Naive B cell (primary cell): ENCODE measurements around the gene FREY1. TPM values are rescaled to one million over a fixed set of nuclear protein-coding genes. Genes with fewer than 3 reads are reported as not detected.

Experiments used
- ATAC-seq, 2 donors: fragments of 150-1000 bp; cut with Tn5 transposase; 2 replicates each; pipeline ENCODE4 v1.10.0; 2021; ENCODE audit warnings: low read depth in 2 of 2, mild to moderate bottlenecking in 2 of 2, moderate library complexity in 2 of 2
- DNase-seq: peaks from one replicate; pipeline ENCODE4 v3.0.0; 2022
- H3K27ac Mint-ChIP-seq, 6 donors: one replicate each; pipeline ENCODE4 v1.8.0; 2020 to 2022; ENCODE audit warnings: mild to moderate bottlenecking in 6 of 6, mixed read lengths in 6 of 6, moderate library complexity in 5 of 6, inconsistent platforms in 2 of 6
- H3K27me3 Mint-ChIP-seq, 3 donors: one replicate each; pipeline ENCODE4 v1.8.0; 2021 to 2022; ENCODE audit warnings: mixed read lengths in 3 of 3, mild to moderate bottlenecking in 1 of 3
- H3K36me3 Mint-ChIP-seq, 2 donors: one replicate each; pipeline ENCODE4 v1.8.0; 2020 to 2022; ENCODE audit warnings: mixed read lengths in 2 of 2, inconsistent platforms in 1 of 2, mild to moderate bottlenecking in 1 of 2
- H3K4me1 Mint-ChIP-seq, 3 donors: one replicate each; pipeline ENCODE4 v1.8.0; 2020 to 2022; ENCODE audit warnings: mixed read lengths in 3 of 3, inconsistent platforms in 1 of 3, mild to moderate bottlenecking in 1 of 3, moderate library complexity in 1 of 3
- H3K4me3 Mint-ChIP-seq, 8 donors: one replicate each; pipeline ENCODE4 v1.8.0; 2020 to 2022; ENCODE audit warnings: mild to moderate bottlenecking in 8 of 8, mixed read lengths in 8 of 8, moderate library complexity in 8 of 8, inconsistent platforms in 2 of 8
- H3K9me3 Mint-ChIP-seq, 7 donors: one replicate each; pipeline ENCODE4 v1.8.0; 2020 to 2022; ENCODE audit warnings: mixed read lengths in 7 of 7, mild to moderate bottlenecking in 5 of 7, inconsistent platforms in 2 of 7, moderate library complexity in 1 of 7
- polyA plus RNA-seq, 6 donors: library from polyadenylated mRNA; unstranded; fragments of 300-500 nt; fragmentation: Illumina TruSeq; gene quantifications; one replicate each; pipeline ENCODE4 v1.2.3, GENCODE V29; 2021; ENCODE audit warnings: low read depth in 6 of 6

FREY1 gene
- polyA plus RNA-seq, 6 donors from 2014 or later, result not detected

DNA sequence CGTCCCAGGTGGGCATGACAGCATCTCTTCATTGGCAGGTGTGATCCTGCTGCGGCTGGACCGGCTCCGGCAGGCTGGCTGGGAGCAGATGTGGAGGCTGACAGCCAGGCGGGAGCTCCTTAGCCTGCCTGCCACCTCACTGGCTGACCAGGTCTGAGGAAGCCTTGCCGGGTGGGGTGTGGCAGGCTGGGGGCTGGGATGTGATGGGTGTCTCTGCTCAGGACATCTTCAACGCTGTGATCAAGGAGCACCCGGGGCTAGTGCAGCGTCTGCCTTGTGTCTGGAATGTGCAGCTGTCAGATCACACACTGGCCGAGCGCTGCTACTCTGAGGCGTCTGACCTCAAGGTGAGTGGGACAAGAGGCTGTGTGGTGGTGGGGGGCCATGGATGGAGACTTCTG, 18.9 kb upstream of the FREY1 start:
- no peaks in the 10 kb centered on the region for H3K9me3 Mint-ChIP-seq
- peak overlapping the region in 3 of 6 donors; percentile 7 to 96 (median 93) for H3K27ac Mint-ChIP-seq
- H3K4me3 Mint-ChIP-seq, result peak overlapping the region in 6 of 8 donors; percentile 47 to 99 (median 83)
- peaks cover 50 to 76% (median 69%) of the 10 kb centered on the region in 3 donors for H3K4me1 Mint-ChIP-seq
- peaks cover 6 to 11% of the 10 kb centered on the region in 2 donors for H3K36me3 Mint-ChIP-seq
- DNase-seq (no peak), ATAC-seq (no peak)
- H3K27me3 Mint-ChIP-seq, result no peaks in the 10 kb centered on the region

DNA sequence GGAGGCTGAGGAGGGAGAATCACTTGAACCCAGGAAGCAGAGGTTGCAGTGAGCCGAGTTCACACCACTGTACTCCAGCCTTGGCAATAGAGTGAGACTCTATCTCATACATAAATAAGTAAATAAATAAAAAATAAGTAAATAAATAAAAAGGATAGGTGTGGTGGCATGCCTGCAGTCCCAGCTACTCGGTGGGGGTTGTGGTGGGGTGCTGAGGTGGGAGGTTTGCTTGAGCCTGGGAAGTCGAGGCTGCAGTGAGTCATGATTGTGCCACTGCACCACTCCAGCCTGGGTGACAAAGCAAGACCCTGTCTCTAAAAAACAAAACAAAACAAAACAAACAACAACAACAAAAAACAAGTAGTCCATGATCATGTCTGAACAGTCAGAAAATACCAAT, 18.5 kb upstream of the FREY1 start:
- H3K9me3 Mint-ChIP-seq, result no peaks in the 10 kb centered on the region

DNA sequence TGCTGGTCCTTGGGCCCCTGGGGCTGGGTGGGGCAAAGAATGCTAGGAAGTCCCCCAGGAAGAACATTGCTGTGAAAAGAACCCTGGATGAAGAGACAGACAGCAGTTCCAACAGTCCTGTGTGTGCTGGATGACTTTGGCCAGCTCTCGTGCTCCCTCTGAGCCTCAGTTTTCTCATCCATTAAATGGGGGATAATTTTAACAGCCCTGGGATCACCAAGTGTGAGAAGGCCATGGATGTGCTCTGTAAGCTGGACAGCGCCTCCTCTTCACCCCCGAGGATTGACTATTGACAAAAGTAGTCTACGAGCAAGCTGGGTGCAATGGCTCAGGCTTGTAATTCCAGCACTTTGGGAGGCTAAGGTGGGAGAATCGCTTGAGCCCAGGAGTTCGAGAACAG, 17.9 kb upstream of the FREY1 start:
- H3K27me3 Mint-ChIP-seq, result no peaks in the 10 kb centered on the region
- H3K27ac Mint-ChIP-seq, result peak overlapping the region in 5 of 6 donors; percentile 56 to 97 (median 84)
- peaks cover 0 to under 1% of the 10 kb centered on the region in 2 donors for H3K36me3 Mint-ChIP-seq
- no peak for ATAC-seq
- no peaks in the 10 kb centered on the region for H3K9me3 Mint-ChIP-seq
- H3K4me1 Mint-ChIP-seq, result peaks cover 46 to 80% (median 69%) of the 10 kb centered on the region in 3 donors
- DNase-seq, result no peak
- peak overlapping the region; percentile 93 to 99 (median 96) for H3K4me3 Mint-ChIP-seq

More for the DNA sequence above, 18.5 kb upstream of the FREY1 start:
- peak overlapping the region in 7 of 8 donors; percentile 53 to 99 (median 96) for H3K4me3 Mint-ChIP-seq
- H3K36me3 Mint-ChIP-seq, result peaks cover 6 to 7% of the 10 kb centered on the region in 2 donors
- H3K27ac Mint-ChIP-seq, result peak overlapping the region in 5 of 6 donors; percentile 56 to 96 (median 84)
- no peaks in the 10 kb centered on the region for H3K27me3 Mint-ChIP-seq
- DNase-seq (no peak), ATAC-seq (no peak)
- H3K4me1 Mint-ChIP-seq, result peaks cover 46 to 80% (median 69%) of the 10 kb centered on the region in 3 donors

DNA sequence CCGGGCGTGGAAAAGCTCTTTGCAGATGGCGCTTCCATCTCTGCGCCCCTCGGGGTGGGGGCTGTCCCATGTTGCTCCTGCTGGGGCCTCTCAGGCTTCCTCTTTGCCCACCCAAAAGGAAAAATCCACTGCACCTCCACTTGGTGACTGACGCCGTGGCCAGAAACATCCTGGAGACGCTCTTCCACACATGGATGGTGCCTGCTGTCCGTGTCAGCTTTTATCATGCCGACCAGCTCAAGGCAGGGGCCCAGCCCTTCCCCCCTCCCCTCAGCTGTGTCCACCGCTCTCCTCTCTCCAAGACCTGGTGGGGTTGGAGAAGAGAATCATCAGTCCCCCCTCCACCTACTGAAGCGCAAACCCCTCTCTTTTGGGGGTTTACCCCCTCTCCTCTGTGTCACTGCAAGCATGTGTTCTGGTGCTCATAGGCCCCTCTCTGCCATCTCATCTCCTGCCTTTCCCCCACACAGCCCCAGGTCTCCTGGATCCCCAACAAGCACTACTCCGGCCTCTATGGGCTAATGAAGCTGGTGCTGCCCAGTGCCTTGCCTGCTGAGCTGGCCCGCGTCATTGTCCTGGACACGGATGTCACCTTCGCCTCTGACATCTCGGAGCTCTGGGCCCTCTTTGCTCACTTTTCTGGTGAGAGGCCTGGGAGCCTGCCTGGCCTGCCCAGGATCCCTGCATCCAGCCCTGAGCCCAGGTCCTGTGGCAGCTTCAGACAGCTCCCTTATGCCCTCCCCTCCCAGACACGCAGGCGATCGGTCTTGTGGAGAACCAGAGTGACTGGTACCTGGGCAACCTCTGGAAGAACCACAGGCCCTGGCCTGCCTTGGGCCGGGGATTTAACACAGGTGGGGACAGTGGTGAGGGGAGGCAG, 17.2 kb upstream of the FREY1 start:
- Mint-ChIP-seq H3K4me3 (peak overlapping the region; percentile 93 to 99 (median 96)), H3K36me3 (no peaks in the 10 kb centered on the region), H3K4me1 (peaks cover 51 to 81% (median 76%) of the 10 kb centered on the region in 3 donors), H3K27me3 (no peaks in the 10 kb centered on the region), H3K9me3 (no peaks in the 10 kb centered on the region), H3K27ac (peak overlapping the region; percentile 90 to 98 (median 96))
- ATAC-seq (no peak), DNase-seq (no peak)

DNA sequence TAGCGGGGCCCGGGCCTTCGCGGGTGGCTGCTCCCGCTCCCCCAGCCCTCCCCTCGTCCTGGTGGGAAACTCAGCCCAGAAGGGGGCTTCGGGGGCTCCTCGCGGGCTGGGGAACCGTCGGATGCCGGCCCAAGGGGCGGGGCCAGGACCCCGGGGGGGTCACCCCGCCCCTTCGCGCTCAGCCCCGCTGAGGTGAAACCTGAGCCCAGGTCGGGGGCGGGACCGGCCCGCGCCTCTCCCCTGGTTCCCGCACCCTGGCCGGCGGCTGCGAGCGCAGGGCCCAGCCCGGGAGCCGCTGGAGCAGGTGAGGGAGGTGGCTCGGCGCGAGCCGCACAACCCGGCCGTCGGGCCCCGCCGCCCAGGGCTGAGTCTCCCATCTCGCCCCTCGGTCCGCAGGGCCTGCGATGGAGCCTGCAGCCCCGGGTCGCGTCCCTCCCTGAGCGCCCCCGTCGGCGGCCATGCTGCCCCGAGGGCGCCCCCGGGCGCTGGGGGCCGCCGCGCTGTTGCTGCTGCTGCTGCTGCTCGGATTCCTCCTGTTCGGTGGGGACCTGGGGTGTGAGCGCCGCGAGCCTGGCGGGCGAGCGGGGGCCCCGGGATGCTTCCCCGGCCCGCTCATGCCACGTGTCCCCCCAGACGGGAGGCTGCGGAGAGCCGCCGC, 15.5 kb upstream of the FREY1 start, which contains the start of gene LARGE2:
TSS of gene LARGE2 (plus strand) at position 232 of the 658 bp plus-strand sequence. CDS start at position 459, 227 bp downstream.
- Mint-ChIP-seq H3K36me3 (no peaks in the 10 kb centered on the region), H3K4me3 (peak within 1 kb of the TSS; percentile 93 to 99 (median 97)), H3K27me3 (no peaks in the 10 kb centered on the region), H3K9me3 (no peaks in the 10 kb centered on the region), H3K4me1 (peaks cover 47 to 82% (median 80%) of the 10 kb centered on the region in 3 donors), H3K27ac (peak within 1 kb of the TSS; percentile 89 to 97 (median 94))
- ATAC-seq (peak; percentile 5 to 13), DNase-seq (peak; percentile 50)

DNA sequence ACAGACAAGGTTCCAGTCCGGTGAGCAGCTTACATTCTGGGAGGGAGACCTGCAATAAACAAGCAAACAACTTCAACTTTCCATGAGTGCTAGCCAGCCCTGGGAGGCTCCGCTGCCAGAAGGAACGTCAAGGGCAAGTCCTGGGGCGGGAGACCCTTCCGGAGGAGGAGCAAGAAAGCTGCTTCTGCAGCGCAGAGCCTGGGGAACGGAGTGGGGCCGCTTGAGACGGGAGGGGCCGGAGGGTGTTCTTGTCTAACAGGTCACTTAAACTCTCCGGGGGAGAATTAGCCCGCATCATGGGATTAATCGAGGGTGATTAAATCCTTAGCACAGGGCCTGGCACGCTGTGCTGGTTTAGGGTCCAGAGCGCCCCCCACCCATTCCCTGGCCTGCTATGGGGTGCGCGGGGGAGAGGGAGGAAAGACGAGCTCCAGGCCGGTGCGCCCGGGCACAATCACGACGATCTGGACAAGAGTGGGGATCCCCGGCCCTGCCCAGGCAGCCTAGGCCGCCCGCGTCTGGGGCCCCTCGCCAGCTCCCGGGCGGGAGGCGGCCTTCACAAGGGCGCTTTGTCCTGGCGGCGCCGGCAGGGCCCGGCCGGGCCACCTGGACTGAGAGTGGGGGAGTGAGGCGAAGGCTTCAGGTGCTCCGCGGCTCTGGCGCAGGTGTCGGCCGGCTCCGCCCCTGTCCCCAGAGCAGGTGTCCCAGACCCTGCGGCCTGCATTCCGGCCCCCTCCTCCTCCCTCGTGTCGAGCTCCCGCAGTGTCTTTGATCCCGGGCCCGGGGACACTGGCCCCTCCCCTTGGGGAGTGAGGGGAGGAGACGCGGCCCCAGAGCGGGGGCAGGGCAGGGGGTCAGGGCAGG, 14.7 kb upstream of the FREY1 start:
- Mint-ChIP-seq H3K27me3 (no peaks in the 10 kb centered on the region), H3K27ac (peak overlapping the region in 4 of 6 donors; percentile 70 to 91 (median 81)), H3K36me3 (no peaks in the 10 kb centered on the region), H3K4me1 (peaks cover 45 to 78% (median 78%) of the 10 kb centered on the region in 3 donors), H3K4me3 (peak overlapping the region; percentile 87 to 97 (median 94)), H3K9me3 (no peaks in the 10 kb centered on the region)
- ATAC-seq (no peak), DNase-seq (peak; percentile 39)

DNA sequence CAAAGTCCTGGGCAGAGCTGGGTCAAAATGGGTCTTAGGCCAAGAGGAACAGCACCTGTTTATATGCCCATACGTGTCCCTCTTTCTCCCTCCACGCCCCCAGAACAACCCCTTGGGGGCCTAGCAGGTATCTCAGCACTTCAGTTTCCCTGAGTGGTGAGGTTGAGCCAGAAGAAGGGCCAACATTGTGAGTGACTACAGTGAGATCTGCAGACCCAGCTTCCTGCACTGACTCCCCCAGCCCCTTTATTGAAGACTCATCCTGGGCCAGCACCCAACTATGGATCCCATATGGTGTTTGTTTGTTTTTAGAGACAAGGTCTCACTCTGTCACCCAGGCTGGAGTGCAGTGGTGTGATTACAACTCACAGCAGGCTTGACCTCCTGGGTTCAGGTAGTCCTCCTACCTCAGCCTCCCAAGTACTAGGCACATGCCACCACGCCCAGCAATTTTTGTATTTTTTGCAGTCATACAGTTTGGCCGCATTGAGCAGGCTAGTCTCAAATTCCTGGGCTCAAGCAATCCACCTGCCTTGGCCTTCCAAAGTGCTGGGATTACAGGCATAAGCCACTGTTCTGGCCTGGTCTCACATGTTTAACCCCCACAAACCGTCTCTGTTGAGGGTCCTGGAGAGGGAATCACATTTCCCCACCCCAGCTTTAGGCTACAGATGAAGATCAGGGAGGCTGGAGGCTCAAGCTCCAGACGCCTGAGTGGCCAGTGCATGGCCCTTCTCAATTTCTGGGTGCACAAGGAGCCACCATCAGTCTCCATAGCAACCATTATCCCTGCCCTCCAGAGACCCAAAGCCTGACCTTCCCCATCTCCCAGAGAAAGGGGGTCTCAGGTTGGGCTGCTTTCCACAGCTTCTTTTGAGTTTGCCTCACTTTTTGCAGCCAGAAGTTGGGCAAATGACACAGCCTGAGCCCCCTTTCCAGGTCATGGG, 13.7 kb upstream of the FREY1 start:
- DNase-seq (no peak), ATAC-seq (no peak)
- H3K4me1 Mint-ChIP-seq, result peaks cover 51 to 78% (median 74%) of the 10 kb centered on the region in 3 donors
- H3K36me3 Mint-ChIP-seq, result no peaks in the 10 kb centered on the region
- peak overlapping the region in 4 of 6 donors; percentile 75 to 94 (median 90) for H3K27ac Mint-ChIP-seq
- no peaks in the 10 kb centered on the region for H3K27me3 Mint-ChIP-seq
- peak overlapping the region; percentile 87 to 97 (median 94) for H3K4me3 Mint-ChIP-seq
- no peaks in the 10 kb centered on the region for H3K9me3 Mint-ChIP-seq

DNA sequence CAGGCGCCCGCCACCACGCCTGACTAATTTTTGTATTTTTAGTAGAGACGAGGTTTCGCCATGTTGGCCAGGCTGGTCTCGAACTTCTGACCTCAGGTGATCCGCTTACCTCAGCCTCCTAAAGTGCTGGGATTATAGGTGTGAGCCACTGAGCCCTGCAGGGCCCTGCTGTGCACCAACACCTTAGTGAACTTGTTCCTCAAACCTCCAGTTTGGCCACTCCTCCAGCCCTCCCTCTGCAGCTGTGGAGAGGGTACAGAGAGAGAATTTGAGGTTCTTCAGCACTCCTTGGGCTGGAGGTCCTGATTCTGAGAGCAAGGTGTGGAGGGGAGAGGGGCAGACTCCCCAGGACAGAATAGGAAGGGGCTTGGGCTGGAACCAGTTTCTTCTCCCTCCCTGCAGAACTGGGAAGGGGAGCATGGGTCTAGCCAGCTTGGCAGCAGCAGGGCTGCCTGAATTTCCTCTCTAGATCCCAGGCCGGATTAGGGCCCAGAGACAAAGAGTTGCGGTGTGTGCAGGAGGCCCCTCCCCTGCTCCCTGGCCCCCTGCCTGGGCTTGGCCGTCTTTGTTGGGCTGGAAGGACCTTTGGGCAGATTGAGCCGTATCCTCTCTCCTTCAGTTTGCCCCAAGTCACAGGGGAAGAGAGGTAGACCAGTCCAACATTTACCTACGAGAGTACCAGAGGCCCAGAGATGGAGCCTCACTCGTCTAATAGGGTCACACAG, 12.9 kb upstream of the FREY1 start:
- DNase-seq, result no peak
- H3K4me1 Mint-ChIP-seq, result peaks cover 56 to 75% (median 72%) of the 10 kb centered on the region in 3 donors
- H3K36me3 Mint-ChIP-seq, result no peaks in the 10 kb centered on the region
- ATAC-seq, result no peak
- H3K27me3 Mint-ChIP-seq, result no peaks in the 10 kb centered on the region
- H3K4me3 Mint-ChIP-seq, result peak overlapping the region; percentile 87 to 97 (median 96)
- H3K27ac Mint-ChIP-seq, result peak overlapping the region in 3 of 6 donors; percentile 18 to 94 (median 92)
- no peaks in the 10 kb centered on the region for H3K9me3 Mint-ChIP-seq

DNA sequence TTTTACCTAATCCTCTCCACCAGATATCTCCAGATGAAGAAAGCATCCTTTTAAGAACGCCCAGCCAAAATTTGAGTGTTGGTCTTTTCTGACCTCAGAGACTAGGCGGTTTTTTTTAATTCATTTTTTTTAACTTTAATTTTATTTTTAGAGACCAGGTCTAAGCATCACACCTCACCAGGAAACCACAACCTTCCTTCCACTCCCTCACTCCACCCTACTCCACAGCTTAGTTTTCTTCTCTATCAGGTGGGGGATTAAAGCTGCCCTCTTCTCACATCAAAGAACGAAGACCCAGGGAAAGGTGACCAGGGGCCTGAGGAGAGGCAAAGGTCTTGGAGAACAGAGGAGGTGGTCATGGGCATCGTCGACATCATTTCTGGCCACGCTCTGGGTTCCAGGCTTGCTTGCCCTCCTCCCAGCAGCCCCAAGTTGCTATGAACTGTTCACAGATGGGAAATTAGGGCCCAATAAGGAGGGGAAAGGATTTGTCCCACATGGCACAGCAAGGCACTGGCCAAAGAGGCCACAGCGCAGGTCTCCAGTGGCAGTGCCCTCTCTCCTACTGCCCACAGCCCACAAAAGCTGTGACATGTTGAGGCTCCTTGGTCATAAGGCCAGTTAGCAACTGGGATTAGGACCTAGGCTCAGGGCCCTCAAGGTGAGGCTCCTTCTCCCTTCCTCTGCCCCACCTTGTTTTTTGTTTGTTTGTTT, 12.0 kb upstream of the FREY1 start:
- no peaks in the 10 kb centered on the region for H3K9me3 Mint-ChIP-seq
- no peaks in the 10 kb centered on the region for H3K36me3 Mint-ChIP-seq
- no peaks in the 10 kb centered on the region for H3K27me3 Mint-ChIP-seq
- no peak for DNase-seq
- H3K27ac Mint-ChIP-seq, result peak overlapping the region in 5 of 6 donors; percentile 93 to 97 (median 96)
- no peak for ATAC-seq
- H3K4me3 Mint-ChIP-seq, result peak overlapping the region; percentile 87 to 97 (median 96)
- H3K4me1 Mint-ChIP-seq, result peaks cover 50 to 69% (median 69%) of the 10 kb centered on the region in 3 donors

DNA sequence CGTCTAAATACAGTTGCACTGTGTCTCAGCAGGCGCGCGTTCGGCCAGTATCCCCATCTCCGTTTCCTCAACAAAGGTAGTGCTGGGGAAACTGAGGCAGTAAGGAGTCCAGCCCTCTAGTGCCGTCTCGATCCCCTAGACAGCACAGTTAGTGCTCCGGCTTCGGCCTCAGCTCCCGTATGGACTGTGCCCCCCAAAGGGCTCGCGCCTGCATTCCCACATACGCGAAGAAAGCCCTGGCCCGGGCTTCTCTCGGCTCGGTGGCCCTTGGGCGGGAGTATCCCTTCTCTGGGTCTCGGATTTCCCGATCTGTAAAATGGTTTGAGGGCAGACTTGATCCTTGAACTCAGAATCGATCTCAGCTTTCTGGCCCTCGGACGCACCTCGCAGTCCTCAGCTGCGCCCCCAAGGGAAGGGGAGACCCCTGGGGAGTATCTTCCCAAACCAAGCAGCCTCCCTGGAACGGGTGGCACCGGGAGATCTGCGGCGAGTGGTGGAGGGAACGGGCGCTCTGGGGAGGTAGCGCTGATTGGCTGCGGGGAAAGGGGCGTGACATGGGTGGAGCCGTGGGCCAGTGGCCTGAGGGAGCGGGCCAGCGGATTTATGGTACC, 11.4 kb upstream of the FREY1 start:
- peaks cover 48 to 66% (median 66%) of the 10 kb centered on the region in 3 donors for H3K4me1 Mint-ChIP-seq
- ATAC-seq, result peak in 1 of 2 donors; percentile 7
- peak; percentile 50 for DNase-seq

More for the DNA sequence above, 11.4 kb upstream of the FREY1 start:
- peak overlapping the region; percentile 93 to 97 (median 96) for H3K27ac Mint-ChIP-seq
- no peaks in the 10 kb centered on the region for H3K27me3 Mint-ChIP-seq
- no peaks in the 10 kb centered on the region for H3K9me3 Mint-ChIP-seq
- H3K36me3 Mint-ChIP-seq, result peaks cover 0 to 2% of the 10 kb centered on the region in 2 donors
- H3K4me3 Mint-ChIP-seq, result peak overlapping the region; percentile 87 to 97 (median 96)
